GM21390 (cell line): Measurements from ENCODE around the gene PCOLCE2.
"Not testable (repeated sequence)": the region's sequence is repeated elsewhere in the genome, so short reads cannot be mapped to it uniquely, and the experiment has no call there.

Experiments
- ATAC-seq: cut with Tn5 transposase; IDR thresholded peaks from one replicate; pipeline ENCODE4 v1.9.1; 2021; ENCODE audit not compliant: unreplicated experiment

Gene PCOLCE2

DNA sequence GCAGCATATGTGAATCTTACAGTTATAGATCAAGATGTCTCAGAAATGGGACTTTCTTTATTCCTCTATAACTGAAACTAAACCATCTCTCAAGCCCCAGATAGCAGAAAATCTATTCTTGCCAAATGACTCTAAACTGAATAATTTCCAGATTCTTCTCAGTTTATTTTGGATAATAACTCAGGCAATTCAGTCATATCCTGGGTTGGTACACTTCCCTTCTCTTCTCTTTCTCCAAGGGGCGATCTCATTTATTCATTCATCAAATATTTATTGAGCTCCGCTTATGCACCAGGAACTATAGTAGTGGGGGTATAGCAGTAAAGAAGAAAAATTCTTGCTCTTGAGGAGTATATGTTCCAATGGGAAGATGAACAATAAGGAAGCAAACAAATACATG, 13.5 kb upstream of the PCOLCE2 start:
- no peak for ATAC-seq

DNA sequence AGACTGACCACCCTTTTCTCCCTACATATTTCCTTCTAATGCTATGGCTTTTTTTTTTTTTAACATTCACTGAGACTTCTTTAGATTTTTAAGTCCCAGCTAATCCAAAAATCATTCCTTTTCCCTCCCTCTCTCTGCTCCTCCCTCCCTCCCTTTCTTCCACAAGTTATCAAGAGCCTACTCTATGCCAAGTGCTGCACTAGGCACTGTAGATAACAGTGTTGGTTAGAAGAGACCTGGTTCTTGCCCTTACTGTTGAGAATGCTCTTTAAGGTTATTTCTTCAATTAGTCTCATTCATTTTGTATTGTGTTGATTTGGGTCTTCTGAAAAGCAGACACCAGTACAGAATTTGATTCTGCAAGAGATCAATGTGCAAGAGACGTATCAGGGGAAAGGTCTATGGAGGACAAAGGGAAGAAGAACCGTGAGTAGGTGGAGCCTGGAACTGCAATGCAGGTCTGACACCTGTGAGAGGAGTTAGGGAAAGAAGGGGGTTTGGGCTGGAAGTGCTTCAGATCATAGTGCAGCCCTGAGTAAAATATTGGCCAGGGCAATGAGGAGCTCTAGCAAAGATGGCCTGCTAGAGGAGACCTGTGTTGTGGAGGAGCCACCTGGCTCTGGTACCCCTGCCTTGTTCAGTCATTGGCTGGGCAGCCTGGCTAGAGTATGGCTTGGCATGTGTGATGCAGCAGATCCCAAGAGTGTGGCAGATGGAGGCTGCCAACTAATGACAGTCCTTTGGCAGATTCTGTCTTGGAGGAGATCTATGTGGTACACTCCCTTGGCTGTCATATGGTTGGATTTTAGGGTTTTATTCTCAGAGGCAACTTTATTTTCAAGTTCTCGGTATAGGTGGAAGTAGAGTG, 9.7 kb upstream of the PCOLCE2 start:
- no peak for ATAC-seq

DNA sequence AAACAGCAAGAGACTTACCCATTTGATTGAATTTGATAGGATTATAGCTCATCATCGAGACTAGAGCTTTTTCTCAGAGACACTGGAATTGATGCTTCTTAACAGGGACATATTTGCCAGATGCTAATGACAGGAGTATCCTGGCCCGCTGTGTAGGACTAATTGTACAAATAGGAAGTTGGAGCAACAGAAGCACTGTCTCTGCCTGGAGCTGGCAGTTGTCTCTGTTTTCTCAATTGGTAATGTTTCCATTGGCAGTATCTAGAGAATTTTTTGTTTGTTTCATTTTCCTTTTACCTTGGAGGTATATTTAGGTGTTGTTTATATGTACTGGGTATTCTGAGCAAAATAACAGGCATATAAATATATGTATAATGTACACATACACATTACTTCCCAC, 8.9 kb upstream of the PCOLCE2 start:
- no peak for ATAC-seq

DNA sequence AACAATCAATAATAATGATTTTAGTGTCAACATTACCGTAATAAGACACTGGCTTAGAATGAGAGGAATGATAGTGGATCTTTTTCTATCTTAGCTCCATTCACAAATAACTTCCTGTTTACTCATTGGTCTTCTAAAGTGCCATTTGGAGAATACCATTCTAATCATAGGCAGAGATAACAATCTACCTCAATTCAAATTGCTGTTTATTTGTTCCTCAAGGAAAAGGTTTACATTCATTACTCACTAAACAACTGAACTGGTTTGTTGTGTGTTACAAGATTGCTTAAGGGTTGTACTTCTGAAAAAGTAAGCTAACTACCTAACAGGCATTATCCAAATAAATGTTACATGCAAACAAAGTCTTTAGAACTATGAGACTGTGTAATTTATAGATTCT, 8.1 kb upstream of the PCOLCE2 start:
- ATAC-seq, result no peak

DNA sequence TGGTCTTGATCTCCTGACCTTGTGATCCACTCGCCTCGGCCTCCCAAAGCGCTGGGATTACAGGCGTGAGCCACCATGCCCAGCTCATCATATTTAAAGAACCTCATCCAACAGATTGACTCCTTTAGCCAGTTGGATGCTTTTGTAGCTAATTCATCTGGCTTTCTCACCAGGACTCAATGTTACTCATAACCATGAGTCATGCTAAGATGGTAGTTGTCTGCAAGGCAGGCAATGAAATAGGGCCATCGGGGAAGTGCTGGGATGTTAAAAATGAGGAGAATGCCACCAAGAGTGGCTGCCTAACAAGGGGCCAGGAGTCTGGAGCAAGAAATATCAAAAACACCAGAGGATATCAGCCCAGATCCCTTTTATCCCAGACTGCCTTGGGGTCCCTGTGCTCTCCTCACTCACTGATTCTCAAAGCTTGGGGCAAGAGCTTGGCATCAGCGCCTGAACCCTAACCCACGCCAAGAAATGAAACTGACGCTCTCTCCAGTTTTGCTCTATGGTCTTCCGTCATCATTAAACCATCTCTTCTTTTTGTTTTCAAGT, 7.4 kb upstream of the PCOLCE2 start:
- ATAC-seq, result no peak

DNA sequence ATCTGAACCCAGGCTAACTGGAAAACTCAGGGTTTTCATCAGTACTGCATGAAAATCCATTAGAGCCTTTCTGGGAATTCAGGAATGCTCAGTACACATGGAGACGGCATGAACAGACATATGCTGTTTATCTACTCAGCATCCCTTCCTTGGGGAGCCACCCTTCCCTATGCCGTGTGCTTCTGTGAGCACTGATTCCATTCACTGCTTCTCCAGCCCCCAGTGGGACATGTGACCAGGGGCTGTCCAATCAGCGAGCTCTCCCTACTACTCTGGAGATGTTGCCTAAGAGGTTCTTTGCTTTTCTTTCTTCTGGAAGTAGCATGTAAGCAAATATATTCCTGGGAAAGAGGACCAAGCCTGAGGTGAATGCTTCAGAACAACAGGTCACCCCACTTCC, 5.6 kb upstream of the PCOLCE2 start:
- ATAC-seq, result no peak

DNA sequence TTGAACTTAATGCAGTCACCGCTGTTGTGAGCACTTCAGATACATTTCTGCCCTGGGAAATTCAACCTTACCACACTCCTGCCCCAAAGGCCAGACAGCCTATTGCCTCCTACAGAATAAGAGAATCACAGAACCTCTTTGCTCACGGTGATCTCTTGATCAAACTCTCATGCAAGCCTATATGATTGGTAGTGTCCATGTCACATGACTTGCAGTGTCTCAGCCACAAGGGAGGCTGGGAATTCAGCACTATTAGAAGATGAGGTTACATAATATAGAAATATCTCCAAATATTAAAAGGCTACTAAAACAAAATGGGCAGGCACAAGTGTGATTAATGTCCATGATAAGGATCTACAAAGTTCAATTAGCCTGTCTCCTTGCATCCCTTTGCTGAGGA, 3.8 kb upstream of the PCOLCE2 start:
- no peak for ATAC-seq

DNA sequence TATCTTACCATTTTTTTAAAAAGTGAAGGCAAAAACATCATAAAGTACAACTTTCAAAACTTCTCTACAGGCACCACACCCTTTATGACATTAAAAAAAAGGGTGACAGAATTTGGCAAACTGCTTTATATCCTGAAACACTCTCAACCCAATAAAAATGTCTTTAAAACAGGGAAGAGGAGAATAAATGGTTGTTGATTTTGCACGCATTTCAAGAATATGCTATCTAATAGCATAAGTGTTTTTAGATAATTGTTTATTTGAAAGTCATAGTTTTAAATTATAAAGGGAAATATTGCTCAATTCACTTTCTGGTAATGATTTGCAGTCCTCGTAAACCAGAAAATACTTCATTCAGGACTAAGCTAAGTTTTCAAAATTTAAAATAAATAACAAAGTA, 1.7 kb upstream of the PCOLCE2 start:
- ATAC-seq, result no peak

DNA sequence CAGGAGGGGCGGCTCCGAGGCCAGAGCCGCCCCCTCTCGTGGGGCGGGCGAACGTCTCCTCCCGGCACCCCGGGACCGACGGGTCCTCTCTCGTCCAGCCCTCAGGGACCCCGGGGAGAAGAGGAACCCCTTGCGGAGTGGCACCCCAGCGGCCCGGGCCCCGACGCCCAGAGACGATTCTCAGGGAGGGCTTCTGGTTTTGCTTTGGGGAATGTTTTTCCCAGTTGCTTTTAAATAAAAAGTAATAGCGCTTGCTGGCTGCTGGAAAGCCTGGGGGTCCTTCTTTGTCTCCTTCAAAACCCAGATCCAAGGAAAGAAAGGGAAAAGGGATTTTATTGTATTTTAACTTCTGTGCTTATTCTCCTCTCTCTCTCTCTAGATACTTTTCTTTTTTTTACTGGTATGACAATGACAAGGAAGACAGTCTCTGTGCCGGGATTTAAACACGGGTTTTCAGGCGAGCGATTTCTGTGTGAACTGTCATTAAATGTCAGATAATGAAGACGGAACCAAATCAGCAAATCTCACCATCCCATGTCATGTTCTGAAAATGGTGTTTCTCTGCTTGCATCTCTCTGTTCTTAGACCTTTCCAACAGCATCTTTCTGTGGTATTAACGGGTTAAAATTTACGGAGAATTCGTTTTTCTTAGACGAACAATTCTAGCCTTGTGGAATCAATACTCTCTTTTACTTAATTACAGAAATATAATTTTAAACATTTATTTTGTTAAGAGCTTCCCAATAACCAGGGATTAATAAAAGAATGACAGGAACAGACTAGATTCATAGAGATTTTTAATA, 530 bp upstream of the PCOLCE2 start:
- ATAC-seq, result no peak

DNA sequence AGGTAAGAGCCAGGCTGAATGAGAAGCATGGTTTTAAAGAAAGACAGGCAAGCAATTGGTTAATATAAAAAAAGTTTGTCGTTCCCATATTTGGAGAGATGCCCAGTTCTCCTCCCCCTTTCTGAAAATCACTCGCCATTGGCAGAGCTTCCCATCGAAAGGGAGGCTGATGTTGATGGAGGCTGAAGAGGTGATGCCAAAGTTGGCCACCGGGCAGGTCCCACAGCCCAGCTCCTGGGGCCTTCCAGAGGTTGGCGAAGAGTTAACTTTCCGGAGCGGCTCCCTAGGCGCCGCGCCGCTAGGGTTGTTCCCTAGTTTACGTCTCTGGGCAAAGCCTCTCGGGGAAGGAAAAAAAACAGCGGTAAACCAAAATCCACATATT, 793 bp downstream of the PCOLCE2 start:
- ATAC-seq, result no peak

DNA sequence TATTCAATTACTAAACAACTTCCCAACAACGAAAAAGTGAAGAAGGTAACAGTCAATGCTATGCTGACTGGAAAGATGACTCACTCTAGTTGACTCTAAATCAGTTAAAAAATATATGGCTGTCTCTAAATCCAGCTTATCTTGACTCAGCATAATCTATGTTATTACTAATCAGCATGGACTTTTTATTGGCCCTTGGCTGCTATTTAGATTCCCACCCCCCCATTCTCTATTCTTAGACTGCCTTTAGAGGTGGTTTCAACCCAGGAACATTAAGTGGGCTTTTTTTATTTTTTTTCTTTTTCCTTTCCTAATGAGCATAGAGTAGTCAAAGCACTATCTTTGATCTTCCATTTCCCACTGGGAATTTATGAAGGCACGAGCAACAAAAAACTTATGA, 1.9 kb downstream of the PCOLCE2 start:
- ATAC-seq, result no peak

DNA sequence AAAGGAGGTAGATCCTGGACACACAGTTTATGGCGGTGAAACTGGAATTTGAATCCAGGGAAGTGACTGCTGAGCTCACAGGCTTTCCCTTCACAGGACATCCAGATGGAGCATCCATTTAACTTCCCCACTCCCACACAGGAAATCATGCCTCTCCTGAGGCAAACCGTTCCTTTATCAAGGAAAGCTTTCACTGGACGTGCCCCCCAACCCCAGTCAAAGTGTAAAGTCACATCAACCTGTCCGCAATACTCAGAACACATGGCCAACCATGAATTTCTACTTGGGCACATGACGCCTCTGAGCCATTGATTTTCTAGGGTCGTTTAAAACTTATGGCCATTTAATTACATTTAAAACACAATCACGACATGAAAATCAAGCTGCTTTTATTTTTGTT, 2.9 kb downstream of the PCOLCE2 start:
- ATAC-seq, result no peak

DNA sequence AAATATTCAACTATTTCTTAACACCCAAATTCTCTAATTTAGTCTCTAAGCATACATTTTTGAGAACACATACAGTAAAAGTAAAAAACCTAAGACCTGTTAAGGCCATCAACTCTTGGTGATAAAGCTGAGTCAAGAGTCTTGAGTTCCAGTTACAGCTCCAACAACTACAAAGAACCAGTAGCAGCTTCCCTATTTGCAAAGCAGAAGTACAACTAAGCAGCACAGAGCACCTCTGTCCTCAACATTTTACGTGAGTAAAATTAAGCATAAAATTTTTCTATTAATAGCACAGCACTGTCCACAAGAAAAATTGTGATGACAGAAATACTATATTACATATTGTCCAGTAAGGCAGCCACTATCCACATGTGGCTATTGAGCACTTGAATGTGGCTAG, 4.4 kb downstream of the PCOLCE2 start:
- no peak for ATAC-seq

DNA sequence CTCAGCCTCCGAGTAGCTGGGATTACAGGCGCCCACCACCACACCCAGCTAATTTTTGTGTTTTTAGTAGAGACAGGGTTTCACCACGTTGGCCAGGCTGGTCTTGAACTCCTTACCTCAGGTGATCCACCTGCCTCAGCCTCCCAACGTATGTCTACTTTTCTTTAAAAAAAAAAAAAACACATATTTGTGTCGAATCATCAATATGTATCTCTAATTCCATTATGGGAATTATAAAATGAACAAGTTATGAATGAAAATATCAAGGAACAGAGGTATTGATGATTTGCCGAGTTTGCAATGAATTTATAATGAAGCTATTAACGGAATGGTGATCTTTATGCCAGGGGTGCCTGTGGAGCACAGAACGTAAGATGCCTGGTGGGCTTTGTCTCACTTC, 5.3 kb downstream of the PCOLCE2 start:
- ATAC-seq, result not testable (repeated sequence)

DNA sequence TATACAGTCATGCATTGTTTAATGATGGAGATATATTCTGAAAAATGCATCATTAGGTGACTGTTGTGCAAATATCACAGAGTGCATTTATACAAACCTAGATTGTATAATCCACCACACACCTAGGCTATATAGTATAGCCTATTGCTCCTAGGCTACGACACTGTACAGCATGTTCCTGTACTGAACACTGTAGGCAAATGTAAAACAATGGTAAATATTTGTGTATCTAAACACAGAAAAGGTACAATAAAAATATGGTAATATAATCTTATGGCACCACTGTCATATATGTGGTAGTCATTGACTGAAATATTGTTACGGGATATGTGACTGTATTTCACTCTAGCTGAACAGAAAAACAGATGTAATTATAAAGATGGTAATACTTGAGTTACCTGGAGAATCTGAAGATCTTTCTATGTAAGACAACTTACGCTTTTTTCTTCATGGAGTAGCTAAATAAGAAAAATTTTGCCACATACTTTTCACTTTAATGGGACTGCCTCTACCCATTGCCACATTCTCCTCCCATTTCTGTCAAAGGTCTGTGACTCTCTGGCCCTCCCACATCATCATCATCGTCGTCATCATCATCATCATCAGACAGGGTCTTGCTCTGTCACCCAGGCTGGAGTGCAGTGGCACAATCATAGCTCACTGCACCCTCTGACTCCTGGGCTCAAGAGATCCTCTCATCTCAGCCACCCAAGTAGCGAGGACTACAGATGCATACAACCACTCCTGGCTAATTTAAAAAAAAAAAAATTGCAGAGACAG, 7.2 kb downstream of the PCOLCE2 start:
- no peak for ATAC-seq

DNA sequence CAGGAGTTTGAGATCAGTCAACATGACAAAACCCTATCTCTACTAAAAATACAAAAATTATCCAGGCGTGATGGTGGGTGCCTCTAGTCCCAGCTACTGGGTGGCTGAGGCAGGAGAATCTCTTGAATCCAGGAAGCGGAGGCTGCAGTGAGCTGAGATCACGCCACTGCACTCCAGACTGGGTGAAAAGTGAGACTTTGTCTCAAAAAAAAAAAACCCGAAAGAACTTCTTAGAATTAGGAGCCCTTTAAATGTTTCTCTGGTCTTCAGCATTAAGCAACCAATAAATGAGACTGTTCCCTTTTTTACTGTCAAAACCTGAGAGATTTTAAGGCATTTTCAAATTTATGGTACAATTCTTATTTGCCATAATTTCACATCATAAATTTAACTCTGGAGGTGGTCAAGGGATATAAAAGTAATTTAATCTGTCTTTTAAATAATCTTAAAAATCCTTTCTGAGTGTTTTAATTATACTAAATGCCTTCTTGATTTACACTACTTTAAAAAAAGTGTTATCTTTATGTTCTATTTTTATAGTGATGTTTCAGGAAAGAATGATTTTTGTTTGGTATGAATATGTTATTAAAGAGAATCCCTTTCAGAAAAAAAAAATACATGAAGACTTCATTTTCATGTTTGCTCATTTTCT, 10.1 kb downstream of the PCOLCE2 start:
- no peak for ATAC-seq

DNA sequence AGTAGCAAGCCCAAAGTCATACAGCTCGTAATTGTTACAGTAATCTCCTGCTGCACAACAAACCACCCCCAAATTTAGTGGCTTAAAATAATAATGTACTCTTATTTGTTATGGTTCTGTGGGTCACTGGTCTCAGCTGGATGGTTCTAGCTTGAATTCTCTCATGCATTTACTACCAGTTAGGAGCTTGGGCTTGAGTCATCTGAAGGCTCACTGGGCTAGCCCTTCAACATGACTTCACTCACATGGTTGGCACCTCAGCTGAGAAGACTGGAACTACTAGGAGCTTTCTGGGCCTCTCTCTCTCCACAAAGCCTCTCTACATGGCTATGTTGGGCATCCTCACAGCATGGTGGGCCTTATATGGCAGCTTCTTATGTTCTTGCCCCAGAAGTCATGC, 12.5 kb downstream of the PCOLCE2 start:
- no peak for ATAC-seq

DNA sequence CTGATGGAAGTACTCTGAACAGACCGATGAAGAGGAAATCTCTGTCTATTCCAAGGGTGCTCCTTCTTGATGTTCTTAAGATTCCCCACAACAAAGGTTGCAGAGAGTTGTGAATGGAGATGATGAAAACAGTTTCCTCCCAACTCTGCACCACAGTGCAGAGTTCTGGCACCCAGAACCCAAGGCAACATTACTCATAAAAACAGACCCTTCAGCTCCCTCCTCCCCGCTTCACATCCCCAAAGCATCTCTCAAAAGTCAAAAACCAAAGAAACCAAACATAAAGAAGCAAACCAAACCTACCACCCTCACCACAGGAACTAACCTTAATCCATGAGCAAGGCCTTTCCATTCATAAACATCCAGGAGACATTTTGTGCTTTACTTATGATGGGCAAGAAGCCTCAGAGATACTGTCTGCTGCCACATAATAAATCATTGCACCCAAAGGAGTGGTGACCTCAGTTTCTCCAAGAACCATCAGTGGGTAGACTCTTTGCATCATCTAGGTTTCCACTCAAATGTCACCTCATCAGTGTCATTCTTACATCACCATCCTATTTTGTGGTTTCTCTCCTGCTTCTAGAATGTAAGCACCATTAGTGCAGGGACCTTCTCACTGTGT, 13.2 kb downstream of the PCOLCE2 start:
- no peak for ATAC-seq

DNA sequence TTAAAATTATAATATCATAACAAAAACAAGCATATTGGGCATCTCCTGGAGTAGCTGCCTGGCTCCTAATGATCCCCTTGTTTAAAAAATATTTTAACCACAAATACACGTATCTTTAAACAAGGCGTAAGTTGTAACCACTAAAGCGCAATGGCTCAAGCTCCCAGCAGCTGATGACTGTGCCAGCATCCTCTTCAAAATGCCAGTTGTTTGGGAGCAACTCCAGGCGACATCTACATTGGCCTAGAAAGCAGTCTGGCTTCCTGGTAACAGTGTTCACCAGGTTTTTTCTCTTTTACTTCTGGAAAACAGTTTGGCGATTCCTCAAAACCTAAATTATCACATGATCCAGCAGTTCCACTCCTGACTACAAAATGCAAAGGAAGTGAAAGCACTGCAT, 13.8 kb downstream of the PCOLCE2 start:
- no peak for ATAC-seq

DNA sequence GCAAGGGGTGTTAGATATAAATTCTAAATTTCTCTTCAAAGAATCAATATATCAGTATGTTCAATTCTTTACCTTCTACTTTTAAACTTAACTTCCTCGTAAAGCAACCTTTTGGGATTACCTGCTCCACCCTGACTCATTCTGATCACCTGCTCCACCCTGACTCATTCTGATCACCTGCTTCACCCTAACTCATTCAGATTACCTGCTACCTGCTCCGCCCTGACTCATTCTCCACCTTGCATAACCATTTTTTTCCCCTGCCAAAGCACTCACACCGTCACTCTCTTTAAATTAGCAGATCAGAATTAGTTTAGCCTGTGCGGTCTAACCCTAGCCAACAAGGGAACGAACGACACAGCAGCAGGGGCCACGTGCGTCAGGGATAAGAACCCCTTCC, 20.5 kb downstream of the PCOLCE2 start:
- ATAC-seq, result not testable (repeated sequence)
